ENCODE measurements around the gene GLI3.

GLI3 gene

DNA sequence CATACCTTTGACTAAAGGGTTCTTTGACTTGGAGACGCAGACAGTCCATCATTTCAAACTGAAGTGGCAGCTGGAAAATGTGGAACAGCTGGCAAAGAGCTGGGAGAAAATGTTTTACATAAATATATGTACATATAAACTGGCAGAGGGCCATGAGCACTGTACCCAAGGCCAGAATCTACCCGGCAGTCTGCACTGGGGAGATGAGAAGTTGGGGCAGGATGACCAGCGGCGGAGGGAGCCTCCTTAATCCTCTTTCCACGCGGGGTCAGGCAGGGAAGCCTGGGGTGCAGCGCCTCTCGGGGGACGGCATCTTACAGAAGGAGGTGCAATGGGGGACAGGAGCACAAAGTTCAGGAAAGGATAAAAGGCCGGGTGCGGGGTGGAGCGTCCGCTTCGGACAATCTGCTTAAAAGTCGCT, 1.3 kb downstream of the GLI3 start:
- no peak for DNase-seq

DNA sequence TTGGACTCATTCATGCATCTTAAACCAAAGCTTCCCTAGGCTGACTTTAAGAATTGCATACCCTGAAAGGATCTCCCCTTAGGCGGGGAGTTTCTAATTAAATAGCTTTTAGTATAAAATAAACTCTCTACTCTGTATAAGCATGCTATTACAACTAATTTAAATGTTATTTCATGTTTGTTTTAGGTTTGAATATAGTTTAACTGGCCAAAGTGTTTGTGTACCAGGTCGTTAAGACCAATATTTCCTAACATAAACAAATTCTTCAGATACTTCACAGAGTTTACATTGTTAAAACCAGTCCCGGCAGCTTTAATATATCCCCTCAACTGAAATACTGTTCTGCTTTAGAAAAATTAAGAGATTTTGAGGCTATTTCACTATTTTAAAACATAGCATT, 2.3 kb downstream of the GLI3 start:
- DNase-seq = no peak

DNA sequence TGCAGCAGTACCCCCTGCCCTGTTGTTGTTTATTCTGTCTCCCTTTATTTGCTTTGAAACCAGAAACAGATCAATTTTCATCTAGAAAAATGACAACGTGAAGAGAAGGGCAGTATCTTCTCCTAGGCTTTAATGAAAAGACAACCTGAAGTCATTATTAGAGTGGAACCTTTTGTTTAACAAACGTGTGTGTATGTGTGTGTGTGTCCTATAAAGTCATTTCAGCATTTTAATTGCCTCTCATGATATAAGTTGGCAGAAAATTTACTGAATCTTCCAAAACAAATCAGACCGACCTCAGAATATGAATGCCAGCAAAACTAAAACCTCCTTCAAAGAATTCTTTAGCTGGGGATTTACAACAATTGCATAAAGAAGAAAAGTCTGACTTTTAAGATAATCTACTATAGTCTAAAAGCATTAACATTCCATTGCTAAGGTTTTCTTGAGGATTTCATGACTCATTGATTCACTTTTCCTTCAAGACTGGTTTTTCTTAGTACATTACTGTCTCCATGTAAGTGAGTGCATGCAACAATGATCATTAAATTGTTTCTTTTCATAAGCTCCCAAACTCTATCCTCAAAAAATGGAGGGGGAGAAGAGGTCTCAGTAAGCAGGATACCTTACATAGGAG, 3.2 kb downstream of the GLI3 start:
- DNase-seq = no peak

DNA sequence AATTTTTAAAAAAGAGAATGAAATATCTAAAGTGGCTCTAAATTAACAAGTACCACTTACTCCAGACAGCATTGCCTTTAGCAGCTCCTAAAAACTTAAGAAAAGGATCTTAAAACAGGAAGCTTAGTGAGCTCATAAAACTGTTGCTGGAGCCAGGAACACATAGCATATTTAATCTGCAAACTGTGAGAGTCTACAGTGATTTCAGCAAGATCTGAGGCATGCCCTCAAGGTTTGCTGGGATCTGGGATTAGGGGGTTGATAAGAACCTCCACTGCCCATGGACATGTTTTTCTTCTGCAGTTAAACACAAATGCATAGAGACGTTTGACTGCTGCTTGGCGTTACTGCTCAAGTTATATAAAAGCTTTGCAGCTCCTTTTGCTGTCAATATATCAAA, 3.8 kb downstream of the GLI3 start:
- no peak for DNase-seq

DNA sequence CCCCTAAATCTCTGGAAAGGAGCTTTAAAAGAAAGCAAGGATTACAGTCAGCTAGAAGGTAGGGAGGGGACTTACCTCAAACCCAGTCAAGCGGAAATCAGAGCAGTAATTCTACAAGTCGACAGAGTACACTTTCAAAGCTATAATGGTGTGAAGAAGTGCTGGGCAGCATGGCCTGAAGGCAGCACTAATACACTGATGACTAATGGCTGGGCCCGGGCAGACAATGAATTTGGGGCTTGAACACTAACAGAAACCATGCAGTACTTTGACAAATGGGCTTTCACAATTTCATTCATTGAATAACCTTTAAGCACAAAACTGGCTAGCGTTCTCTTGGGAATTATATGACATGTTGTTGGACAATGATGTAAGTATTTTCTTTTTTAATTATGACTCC, 4.7 kb downstream of the GLI3 start:
- DNase-seq = peak in 1 of 3 donors; percentile 3

DNA sequence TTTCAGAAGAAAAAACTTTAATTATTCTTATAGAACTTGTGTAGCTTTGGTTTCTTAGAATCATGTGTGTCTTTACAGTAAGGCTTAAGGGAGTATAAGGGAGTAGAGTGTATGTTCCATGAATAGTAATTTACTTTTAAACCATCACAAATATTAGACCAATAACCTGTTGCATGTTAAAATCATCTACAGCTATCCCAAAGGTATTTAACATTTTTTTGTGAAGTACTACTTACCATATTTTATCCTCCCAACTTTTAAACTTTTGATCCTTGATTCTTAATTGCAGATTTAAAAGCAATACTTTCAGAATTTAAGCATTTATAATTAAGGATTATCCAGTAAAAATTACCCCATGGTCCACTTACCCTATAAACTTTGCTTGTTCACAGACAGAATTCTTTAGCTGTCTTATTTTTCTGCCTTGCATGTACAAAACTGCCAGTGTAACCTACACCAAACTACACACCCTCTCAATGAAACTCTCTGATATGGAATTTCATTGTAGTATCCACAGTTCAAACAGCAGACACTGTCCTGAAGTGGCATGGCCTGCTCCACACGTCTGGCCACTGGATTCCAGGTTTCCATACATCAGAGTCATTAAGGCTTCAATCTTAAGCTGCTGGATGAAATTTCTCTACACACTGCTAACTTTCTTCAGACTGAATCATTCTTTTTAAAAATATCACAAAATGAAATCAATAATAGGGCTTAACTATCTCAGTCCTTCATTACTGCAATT, 5.8 kb downstream of the GLI3 start:
- DNase-seq = no peak

DNA sequence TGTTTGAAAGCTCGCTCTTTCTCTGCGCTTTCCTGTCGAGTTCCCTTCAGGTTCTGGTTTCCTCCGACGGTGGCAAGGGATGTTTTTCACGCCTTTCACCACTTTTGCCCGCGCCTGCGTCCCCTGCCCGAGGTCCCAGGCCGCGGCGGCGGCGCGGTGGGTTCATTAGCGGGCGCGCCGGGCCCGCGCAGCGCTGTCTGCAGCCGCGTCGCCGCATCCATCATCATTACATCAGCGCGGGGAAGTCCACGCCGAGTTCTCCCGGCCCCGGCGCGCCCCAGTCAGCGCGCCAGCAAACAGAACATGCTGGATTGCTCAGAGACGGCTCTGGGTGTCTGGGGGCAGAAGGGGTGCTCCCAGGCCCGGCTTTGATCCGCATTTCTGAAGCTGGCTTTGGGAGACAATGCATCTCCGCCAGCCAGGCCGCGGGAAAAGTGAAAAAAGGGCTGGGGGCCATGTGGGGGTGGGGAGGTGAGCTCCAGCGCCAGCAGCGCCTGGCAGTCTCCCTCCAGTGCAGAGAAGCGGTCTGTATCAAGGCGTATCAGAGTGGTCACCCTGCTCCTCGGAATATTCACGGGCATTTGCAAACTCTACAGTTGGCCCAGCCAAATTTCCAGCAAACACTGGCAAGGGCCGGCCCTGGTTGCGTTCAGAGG, 8.9 kb downstream of the GLI3 start:
- peak; percentile 22 to 56 (median 34) for DNase-seq

DNA sequence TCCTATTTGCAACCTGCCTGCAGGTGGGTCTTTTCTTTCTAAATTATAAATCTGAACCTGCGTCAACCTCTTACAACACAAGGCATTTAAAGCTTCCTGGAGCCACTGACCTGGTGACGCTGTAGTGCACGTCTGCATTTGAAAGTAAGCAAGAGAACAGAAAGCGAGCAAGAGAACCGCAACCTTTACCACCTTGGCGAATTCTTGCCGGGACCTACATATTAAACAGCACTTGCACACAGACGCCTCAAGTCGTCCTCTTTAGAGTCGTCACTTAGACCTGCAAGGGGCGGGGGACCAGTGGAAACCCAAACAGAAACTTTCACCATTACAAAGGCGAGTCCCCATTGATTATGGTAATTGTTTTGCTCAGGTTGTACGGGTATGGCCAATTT, 9.5 kb downstream of the GLI3 start:
- no peak for DNase-seq

DNA sequence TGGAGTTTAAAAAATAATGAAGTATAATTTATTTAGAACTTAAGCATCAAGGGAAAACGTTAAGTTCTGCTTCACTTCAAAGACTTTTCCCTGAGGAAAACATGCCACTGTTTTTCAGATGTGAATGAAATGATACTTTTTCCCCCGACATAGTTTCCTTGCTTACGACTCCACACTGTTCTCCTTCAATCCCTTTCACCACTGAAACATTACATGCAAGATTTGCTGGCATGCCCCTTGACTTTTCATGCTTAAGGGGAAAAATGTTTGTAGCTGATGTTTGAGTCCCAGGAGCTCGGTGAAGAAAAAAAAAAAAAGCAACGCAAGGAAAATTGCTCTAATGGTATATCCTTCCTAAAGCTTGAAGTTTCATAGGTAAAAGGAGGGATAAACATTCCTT, 10.0 kb downstream of the GLI3 start:
- DNase-seq = no peak

DNA sequence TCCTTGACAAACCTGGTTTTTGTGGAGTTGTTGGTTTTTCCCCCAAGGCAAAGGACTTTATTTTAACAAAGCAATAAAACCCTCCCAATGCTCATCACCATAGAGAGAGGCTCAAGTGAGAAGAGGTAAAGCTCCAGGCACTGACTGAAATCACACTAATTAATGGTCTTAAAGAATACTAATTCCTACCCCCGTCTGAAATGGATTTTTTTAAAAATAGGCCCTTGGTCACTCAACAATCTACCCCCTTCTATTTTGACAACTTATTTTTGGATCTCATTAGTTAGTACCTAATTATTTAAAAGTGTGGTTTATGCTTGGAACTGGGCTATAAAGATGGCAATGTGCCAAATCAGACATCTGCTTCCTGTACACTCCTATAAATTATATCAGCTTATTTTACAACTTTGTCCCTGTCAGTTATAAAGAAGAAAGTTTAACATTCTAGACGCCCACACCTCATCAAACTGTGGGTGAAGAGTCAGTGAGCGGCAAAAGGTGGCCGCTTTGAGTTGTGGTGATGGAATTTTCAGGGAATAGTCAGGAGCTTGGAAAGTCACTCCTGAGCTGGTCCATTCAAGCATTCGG, 10.6 kb downstream of the GLI3 start:
- no peak for DNase-seq

DNA sequence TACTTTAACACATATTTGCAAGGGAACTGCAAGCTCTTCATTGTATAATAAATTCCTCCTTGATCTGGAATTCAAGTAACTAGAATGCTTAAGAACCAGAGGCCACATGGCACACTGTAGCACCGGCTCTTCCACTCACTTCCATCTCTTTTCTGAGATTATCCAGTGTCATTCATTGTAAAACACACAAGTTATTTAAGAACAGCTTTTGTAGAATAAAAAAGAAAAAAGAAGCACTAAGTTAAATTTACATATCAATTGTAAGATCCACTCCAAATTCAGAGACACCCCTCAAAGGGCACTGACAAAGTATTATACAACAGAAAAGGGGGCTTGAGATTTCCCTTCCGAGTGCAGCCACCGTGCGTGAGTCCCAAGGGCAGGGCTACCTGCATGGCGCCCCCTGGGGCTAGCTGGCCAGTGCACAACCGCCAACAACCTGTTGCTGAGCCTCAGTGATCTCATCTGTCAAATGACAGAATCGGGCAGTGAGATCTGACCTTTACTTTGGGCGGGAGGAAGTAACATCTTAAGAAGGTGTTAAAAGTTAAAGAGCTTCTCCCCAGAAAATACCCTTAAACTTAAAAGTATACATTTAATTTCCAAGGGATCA, 12.5 kb downstream of the GLI3 start:
- no peak for DNase-seq

DNA sequence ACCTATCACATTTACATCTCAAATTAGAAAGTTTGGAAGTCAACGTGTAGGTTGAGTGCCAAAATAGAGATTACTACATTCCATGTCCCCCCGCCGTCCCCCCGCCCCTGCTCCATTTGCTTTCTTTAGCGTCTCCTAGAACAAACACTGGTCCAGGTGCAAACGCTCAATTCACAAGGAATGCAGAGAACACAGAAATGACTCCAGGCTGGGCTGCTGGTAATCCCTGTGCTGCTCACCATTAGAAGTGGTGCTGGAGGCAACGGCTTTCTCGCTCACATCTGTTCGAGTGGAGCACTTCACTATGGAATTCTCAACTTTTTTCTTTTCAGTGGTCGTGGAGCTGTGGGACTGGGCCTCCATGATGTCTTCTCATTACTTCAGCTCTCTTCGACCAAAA, 14.1 kb downstream of the GLI3 start:
- no peak for DNase-seq

DNA sequence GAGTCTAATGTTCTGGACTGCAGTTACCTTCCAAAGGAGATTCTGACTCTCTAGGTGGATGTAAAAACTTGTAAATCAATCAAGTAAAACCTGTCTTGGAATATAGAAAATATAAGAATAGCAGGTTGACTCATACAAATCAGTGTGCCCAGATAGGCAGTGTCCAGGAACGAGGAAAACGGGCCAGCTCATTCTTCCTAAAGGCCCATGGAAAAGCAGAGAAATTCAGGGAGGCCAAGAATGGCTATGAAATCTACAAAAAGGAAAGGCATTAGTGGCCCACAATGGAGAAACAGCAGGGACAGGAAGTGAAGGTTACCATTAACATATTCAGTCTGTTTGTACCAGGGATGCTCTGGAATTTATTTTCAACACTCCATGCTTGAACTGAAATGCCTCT, 14.9 kb downstream of the GLI3 start:
- no peak for DNase-seq

DNA sequence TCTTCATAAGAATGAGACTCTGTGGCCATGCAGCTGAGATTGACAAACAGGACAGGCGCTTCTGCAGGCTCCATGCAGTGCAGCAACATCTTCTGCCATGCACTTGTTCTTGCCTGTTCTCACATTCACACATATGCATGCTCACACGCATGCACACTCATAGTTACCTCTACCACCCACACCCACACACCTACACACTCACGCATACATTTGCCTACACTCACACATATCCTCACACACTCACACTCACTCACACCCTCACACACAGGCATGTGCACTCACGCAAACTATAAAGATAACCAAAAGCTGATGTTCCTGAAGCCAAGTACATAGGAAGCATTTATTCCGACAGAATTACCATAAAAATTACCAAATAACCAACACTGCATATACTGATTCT, 15.7 kb downstream of the GLI3 start:
- no peak for DNase-seq

DNA sequence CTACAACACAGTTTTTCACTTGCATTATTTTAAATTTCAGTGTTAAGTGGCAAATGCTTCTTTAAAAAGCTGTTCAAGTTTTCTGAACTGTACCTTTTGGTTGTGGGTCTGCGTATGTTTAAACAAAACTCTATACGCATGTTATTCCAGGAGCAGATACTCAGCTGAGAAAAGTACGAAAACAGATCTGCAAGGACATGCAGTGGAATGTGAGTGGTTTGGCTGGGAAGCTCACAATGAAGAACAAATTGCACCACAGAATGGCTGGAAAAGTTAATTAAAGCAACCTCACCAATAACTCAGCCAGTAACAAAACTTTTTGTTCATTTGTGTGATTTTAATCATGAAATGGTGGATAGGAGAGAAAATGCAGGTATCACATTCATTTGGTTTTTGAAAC, 17.6 kb downstream of the GLI3 start:
- no peak for DNase-seq

DNA sequence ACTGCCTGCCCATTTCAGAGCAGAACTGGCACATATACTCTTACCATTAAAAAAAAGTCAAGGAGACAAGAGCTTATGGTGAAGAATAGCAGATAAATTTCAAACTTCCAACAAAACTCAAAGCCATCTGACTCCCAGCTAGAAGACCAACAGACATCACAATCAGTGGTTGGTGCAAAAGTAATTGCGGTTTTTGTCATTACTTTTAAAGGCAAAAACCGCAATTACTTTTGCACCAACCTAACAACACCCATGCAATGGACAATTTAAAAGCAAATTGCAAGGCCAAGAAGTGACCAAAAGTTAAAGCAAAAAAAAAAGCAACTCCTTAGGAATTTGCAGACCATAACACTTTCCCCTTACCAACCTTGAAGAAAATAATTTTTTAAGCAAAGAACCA, 18.8 kb downstream of the GLI3 start:
- DNase-seq = no peak

DNA sequence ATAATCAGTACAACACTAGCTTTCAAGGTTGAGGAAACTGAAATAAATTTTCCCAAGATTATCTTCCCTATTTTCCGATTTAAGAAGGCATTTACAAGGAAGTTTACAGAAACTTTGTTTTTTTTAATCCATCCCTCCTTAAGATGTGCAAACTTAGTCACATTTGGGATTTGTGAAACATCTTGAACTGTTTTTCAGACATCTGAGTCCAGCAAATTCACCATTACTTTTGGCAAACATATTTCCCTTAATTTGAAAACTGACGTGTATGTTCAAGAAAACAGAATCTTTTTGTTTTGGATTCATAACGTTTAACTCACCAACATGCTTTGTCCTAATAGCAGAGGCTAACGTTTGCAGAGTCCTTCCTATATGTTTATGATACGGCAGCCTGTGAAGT, 19.5 kb downstream of the GLI3 start:
- no peak for DNase-seq

DNA sequence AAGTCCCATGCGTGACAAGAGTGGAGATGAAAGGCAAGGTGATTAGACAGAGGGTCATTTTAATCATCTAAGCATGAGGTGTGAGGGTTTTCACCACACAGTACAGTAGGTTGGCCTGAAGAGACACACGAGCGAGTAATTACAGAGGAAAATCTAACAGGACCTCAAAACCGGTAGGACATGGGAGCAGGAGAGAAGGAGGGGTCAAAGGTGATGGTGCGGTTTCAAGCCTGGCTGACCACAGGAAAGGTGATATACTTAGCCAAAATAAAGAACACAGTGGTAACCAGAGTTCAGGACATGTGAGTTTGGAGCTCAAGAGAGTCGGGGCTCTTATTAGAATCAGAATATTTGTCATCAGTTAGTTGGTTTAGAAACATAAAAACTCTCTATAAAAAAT, 20.0 kb downstream of the GLI3 start:
- no peak for DNase-seq

DNA sequence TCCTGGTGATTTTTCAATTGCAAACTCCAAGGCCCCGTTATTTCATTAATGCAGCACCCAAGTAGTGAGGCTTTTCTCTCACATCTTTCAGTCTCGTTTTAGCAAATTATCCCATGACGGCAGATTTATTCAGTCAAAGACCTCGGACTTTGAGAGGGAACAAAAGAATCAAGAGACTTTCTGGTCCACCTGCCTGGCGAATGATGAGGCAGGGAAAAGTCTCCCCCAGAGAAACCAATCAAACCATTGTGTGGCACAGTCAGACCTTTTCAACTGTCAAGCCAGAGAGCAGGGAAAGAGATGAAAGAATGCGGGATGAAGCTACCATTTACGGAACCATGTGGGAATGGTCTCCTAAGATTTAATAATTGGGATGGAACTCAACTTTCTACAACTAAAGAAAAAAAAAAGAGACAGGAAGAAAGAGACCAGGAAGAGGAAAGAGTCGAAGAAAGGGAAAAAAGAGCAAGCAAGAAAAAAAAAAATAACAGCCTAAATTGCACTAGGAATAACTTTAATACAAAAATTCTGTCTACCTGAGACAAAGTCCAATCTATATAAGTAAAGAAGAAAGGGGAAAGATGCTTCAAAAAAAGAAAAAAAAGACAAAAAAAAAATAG, 22.8 kb downstream of the GLI3 start:
- no peak for DNase-seq

DNA sequence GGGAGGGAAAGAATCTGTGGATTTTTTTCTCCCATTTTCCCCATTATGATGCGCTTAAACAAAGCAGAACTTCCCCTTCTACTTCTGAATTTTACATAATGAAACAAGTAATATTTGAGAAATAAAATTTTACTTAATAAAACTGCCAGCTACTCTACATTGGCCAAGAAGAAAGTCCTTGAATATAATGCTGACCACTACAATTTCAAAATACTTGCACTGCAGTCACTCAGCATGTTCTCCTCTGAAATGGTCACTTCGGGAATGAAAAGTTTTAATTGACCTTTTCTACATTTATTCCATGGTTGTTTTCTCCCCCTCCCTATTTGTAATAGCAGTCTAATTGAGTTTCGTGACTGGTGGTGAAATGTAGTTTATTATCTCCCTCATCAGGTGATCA, 23.9 kb downstream of the GLI3 start:
- DNase-seq = no peak

DNA sequence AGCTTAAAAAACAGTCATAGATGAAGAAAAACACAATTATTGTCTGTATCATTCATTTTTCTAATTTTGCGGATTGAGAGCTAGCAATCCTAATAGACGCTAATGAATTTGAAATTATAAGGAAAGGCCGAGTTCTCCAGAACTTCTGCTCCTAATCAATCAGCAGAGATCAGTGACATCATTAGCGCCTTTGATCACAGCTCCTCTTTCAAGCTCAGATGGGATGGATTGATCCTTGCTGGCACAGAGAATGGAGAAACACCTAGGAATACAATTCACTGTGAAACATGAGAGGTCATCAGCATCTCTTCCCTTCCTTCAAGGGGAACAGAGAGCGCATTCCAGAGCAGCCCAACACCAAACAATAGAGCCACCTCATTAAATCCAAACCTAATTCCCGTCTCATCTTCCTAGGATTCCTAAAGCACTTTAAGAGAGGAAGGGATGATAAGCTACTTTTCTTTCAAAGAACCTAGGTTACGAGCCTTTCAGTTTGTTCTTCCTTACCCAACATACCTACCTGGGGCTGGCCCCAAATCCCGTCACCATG, 24.4 kb downstream of the GLI3 start:
- DNase-seq = no peak

DNA sequence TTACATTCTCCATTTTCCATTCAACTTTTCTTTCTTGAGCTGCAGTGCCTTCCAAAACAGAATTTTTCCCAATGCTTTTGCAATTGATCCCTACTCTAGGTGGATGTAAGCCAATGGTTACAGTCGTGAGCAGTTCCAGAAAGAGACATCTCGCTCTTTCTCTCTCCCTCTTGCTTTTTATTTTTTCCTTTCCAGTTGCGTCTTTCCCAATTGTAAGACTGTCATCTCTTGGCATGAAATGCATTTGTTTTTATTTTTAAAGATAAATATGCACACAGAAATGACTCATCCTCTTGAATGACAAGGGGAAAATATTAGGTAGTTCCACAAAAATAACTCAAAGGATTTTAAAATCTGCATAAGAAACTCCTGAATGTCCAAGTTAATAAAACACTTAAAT, 25.1 kb downstream of the GLI3 start:
- DNase-seq = no peak

DNA sequence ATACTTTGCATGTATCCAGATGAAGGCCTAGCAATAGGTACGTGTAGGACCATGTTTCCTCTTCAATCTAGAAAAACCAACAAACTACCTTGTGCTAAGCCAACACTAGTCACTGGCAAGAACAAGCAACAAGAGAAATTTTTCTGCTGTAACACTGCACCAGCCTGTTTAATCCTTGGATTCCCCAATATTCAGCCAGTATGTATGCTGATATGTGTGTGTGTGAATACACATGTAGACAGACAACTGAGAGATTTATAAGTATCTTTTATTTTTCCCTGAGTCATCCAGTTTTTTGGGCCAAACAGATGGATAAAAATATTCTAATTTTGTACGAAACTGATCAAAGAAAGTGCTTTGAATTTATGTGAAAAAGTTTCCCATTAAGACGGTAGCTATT, 26.2 kb downstream of the GLI3 start:
- no peak for DNase-seq
